Uterus (tissue), 4 donors: Measurements from ENCODE around the gene SFXN5. TPM values are rescaled to one million over a fixed set of nuclear protein-coding genes. Genes with fewer than 3 reads are reported as not detected.

Experiments used
- DNase-seq, 2 donors: peaks; one replicate each; pipeline ENCODE4 v3.0.0-alpha.2; 2019 to 2020
- H3K27ac ChIP-seq, 2 donors: fragments of 200-600 bp; sonication (generic); 1 replicate in 1 of 2; 2 replicates in 1 of 2; pipeline ENCODE4 v1.5.1; 2016 to 2018
- H3K27me3 ChIP-seq, 2 donors: fragments of 200-600 bp; sonication (generic); one replicate each; pipeline ENCODE4 v1.5.1; 2018 to 2019; ENCODE audit warnings: control low read depth in 1 of 2
- H3K36me3 ChIP-seq, 2 donors: fragments of 200-600 bp; sonication (generic); one replicate each; pipeline ENCODE4 v1.5.1; 2019; ENCODE audit warnings: control low read depth in 1 of 2
- H3K4me1 ChIP-seq, 2 donors: fragments of 200-600 bp; sonication (generic); one replicate each; pipeline ENCODE4 v1.5.1; 2018 to 2019; ENCODE audit warnings: control low read depth in 1 of 2
- H3K4me3 ChIP-seq, 2 donors: fragments of 200-600 bp; sonication (generic); 1 replicate in 1 of 2; 2 replicates in 1 of 2; pipeline ENCODE4 v1.5.1; 2018 to 2019; ENCODE audit warnings: mild to moderate bottlenecking in 1 of 2
- H3K9me3 ChIP-seq, 2 donors: fragments of 200-600 bp; sonication (generic); one replicate each; pipeline ENCODE4 v1.5.1; 2019; ENCODE audit warnings: control low read depth in 1 of 2
- POLR2A ChIP-seq, 2 donors: fragments of 450-650 bp; IDR thresholded peaks; one replicate each; pipeline ENCODE4 v1.6.1; 2016; ENCODE audit warnings: antibody characterized with exemption in 2 of 2, mild to moderate bottlenecking in 1 of 2, moderate library complexity in 1 of 2
- intact Hi-C: fragments of 100-400 bp; cut with DNase I; formaldehyde crosslinking; loops from one replicate; pipeline ENCODE4 v1.15.1; 2023; ENCODE audit warnings: low total_unique reads
- total RNA-seq, 4 donors: library from RNA; depleted of rRNA in 3 of 4; stranded (reverse); fragments of >200 nt in 3 of 4; gene quantifications; one replicate each; pipeline versions ENCODE4 v1.1.0 to v1.2.4, GENCODE V29; 2014 to 2023
- TF ChIP-seq, protein P1 (sequence below), 4 experiments: fragments of 200-600 bp in 2 of 4; fragments of 450-650 bp in 2 of 4; sonication (generic) in 2 of 4; IDR thresholded peaks; one replicate each; pipeline ENCODE4 v1.5.1; 2016 to 2019; ENCODE audit warnings: antibody characterized with exemption in 4 of 4, mild to moderate bottlenecking in 2 of 4, moderate library complexity in 1 of 4
- donor health status: DM: yes; HTN: yes; CAD: no.

The SFXN5 gene
- total RNA-seq, 4 donors from 2014 or later: 2.1 to 16.0 (median 10.6) TPM

DNA sequence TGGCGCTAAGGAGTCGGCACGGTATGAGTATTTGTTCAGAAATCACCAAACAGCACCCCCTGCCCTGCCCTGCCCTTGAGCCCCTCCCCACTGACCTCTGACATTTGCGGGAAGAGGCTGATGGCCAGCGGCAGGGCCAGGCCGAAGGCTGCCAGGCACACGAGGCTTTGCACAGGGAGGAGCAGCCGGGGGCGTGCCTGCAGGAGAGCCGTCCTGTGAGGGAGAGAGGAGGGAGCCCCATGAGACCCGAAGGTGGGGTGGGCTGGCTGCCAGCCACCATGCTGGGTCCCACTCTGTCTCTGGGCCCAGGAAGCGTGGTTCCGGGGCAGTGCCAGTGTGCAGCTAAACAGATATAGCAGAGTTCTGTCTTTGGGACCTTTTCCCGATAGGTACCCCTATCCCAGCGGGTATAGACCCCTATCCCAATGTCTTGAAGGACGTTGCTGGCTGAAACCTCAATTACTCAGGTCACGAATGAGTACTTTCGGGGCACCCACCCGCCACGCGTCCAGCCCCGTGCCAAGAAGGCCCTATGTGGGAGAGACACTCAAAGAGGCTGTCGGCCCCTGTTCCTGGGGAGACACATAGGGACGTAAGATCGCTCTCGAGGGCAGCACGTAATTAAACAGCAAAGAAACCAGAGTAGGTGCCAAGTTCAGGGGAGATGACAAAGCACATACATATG is 110.3 kb downstream of the SFXN5 start:
- Histone ChIP-seq H3K27me3 (no peaks in the 10 kb centered on the region), H3K9me3 (no peaks in the 10 kb centered on the region), H3K36me3 (no peaks in the 10 kb centered on the region), H3K4me1 (no peaks in the 10 kb centered on the region), H3K4me3 (no peak overlapping the region), H3K27ac (no peak overlapping the region)
- DNase-seq: no peak
- no peak for TF ChIP-seq POLR2A (IDR thresholded peaks at IDR 0.05)
- TF ChIP-seq, protein P1, sequence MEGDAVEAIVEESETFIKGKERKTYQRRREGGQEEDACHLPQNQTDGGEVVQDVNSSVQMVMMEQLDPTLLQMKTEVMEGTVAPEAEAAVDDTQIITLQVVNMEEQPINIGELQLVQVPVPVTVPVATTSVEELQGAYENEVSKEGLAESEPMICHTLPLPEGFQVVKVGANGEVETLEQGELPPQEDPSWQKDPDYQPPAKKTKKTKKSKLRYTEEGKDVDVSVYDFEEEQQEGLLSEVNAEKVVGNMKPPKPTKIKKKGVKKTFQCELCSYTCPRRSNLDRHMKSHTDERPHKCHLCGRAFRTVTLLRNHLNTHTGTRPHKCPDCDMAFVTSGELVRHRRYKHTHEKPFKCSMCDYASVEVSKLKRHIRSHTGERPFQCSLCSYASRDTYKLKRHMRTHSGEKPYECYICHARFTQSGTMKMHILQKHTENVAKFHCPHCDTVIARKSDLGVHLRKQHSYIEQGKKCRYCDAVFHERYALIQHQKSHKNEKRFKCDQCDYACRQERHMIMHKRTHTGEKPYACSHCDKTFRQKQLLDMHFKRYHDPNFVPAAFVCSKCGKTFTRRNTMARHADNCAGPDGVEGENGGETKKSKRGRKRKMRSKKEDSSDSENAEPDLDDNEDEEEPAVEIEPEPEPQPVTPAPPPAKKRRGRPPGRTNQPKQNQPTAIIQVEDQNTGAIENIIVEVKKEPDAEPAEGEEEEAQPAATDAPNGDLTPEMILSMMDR (IDR thresholded peaks at IDR 0.05): no peak
- intact Hi-C loops: no loop called here

DNA sequence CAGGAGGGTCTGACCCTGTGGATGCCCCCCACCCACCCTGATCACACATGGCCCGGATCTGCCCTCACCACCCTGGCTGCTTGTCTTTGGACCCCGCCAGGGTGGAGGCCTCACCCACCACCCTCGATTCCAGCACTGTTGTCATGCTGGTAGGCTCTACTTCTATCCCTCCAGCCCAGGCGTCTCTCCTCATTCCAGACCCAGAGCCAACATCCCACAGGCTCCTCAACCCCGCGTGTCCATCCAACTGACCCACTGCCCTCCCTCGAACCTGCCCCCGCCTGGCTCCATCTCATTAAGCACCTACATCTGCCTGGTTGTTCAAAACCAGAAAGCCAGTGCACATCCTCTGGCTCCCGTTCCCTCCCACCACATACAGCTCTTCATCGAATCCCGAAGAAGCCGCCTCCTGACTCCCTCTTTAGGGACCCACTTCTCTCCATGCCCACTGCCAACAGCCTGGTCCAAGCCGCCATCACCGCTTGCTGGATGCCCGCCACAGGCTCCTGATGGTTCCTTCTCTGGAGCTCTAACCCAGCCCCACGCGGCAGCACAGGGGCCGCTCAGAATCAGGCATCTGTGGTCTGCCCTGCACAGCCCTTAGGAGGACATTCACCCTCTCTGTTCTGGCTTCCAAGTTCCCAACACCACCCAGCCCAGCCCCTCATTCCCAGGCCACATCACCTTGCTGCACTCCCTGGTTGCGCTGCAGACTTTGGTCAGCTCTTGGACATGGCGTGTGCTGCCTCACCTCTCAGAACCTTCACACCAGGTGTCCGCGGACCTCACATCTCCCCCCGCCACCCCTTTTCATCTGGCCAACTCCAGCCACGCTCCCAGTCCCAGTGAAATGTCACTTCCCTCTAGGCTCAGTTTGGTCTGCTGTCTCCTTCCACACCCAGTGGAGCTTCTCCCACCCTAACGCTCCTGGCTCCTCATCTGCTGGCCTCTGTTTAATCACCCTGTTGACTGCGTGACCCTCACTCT is 111.2 kb downstream of the SFXN5 start:
- no peak for DNase-seq
- H3K9me3 ChIP-seq: no peaks in the 10 kb centered on the region
- no peaks in the 10 kb centered on the region for H3K27me3 ChIP-seq
- no peak overlapping the region for H3K27ac ChIP-seq
- no peaks in the 10 kb centered on the region for H3K4me1 ChIP-seq
- intact Hi-C loops: no loop called here
- TF ChIP-seq, protein P1 (IDR thresholded peaks at IDR 0.05): no peak
- no peak for TF ChIP-seq POLR2A (IDR thresholded peaks at IDR 0.05)
- no peak overlapping the region for H3K4me3 ChIP-seq
- no peaks in the 10 kb centered on the region for H3K36me3 ChIP-seq

GRCh38 chr2:72959554-72959953 is 112.0 kb downstream of the SFXN5 start:
- no peak for DNase-seq
- Histone ChIP-seq H3K9me3 (no peaks in the 10 kb centered on the region), H3K4me1 (no peaks in the 10 kb centered on the region), H3K4me3 (no peak overlapping the region), H3K36me3 (no peaks in the 10 kb centered on the region), H3K27me3 (no peaks in the 10 kb centered on the region), H3K27ac (no peak overlapping the region)
- TF ChIP-seq, protein P1 (IDR thresholded peaks at IDR 0.05): no peak
- TF ChIP-seq POLR2A (IDR thresholded peaks at IDR 0.05): no peak
- intact Hi-C loops: no loop called here

DNA sequence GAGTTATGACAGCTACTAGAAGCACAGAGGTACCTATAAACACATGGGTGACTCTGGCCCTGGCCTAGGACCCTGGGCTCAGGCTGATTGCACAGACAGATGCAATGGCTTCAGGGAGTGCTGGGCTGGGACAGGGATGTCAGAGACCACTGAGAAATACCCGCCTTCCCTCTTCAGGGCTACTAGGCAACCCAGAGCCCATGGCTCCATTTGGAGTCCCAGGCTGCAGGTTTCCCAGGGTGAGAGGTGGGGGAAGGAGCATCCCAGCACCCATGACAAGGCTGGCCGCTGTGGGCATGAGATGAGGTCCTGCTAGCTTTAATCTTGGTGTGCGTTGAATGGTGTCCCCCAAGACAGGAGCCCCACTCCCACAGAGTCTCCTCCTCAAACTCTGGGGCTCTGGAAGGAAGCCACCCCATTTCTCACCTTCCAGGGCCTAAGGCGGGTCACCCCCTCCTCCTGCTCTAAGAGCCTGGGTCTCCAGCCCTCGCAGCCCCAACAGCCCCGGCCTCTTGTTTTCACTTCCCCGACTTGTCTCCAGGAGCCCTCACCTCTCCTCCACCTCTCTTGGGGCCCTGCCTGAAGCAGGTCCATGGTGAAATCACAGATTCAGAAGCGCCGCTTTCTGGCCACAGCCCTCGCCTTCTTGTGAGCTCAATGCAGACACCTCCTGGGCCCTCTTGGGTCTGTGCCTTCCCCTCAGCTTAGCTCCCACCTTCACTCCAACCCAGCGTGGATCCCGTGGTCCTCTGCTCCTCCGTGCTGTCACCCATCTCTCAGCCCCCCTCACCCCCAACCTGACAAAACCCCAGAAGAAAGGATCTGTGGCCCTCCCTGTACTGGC is 112.7 kb downstream of the SFXN5 start:
- H3K27me3 ChIP-seq: no peaks in the 10 kb centered on the region
- H3K36me3 ChIP-seq: no peaks in the 10 kb centered on the region
- TF ChIP-seq POLR2A (IDR thresholded peaks at IDR 0.05): no peak
- TF ChIP-seq, protein P1 (IDR thresholded peaks at IDR 0.05): no peak
- intact Hi-C loops: no loop called here
- no peaks in the 10 kb centered on the region for H3K4me1 ChIP-seq
- no peaks in the 10 kb centered on the region for H3K9me3 ChIP-seq
- no peak overlapping the region for H3K4me3 ChIP-seq
- DNase-seq: no peak
- no peak overlapping the region for H3K27ac ChIP-seq
